Activated effector memory CD4-positive, alpha-beta T cell treated with anti-CD3 and anti-CD28 coated beads, Interleukin-2, amount 50 U/mL, for 16 hours (primary cell): ENCODE measurements around the gene ZNF879.

Experiments used
- DNase-seq: peaks from one replicate; pipeline ENCODE4 v3.0.0-alpha.2; 2020

The ZNF879 gene

GRCh38 chr5:179033004-179033580 is 9.5 kb downstream of the ZNF879 start:
- no peak for DNase-seq

GRCh38 chr5:179044765-179045164 is 21.2 kb downstream of the ZNF879 start:
- DNase-seq = no peak

- no peak for DNase-seq
Observed at GRCh38 chr5:179051784-179052183, 28.2 kb downstream of the ZNF879 start.

- no peak for DNase-seq
Observed at GRCh38 chr5:179054036-179054785, 30.6 kb downstream of the ZNF879 start.

- DNase-seq = no peak
Observed at GRCh38 chr5:179054876-179055275, 31.3 kb downstream of the ZNF879 start.

GRCh38 chr5:179055436-179055835 is 31.8 kb downstream of the ZNF879 start:
- DNase-seq = no peak

- DNase-seq = no peak
Observed at GRCh38 chr5:179055841-179056240, 32.2 kb downstream of the ZNF879 start.

GRCh38 chr5:179060116-179061008 is 36.8 kb downstream of the ZNF879 start, which contains the start of gene ZNF354C:
TSS of gene ZNF354C (plus strand) at chr5:179060373. CDS start at chr5:179062069, 1,696 bp downstream.
- peak; percentile 94 for DNase-seq

- no peak for DNase-seq
Observed at GRCh38 chr5:179061025-179061424, 37.4 kb downstream of the ZNF879 start.

GRCh38 chr5:179065703-179066102 is 42.1 kb downstream of the ZNF879 start:
- no peak for DNase-seq

GRCh38 chr5:179079165-179079987 is 55.8 kb downstream of the ZNF879 start:
- DNase-seq = no peak

GRCh38 chr5:179080724-179081123 is 57.1 kb downstream of the ZNF879 start:
- DNase-seq = no peak
